Parathyroid adenoma (tissue), 2 donors: Measurements from ENCODE around the gene TOR3A.

Experiments used
- H2AFZ ChIP-seq: fragments of 300-600 bp; sonication (generic); one replicate; pipeline ENCODE4 v1.7.0; 2017; ENCODE audit warnings: antibody characterized with exemption, mild to moderate bottlenecking
- H3K27ac ChIP-seq: fragments of 300-600 bp; sonication (generic); one replicate; pipeline ENCODE4 v1.7.0; 2017
- H3K27me3 ChIP-seq: fragments of 300-600 bp; sonication (generic); one replicate; pipeline ENCODE4 v1.7.0; 2017; ENCODE audit warnings: low read length; ENCODE audit not compliant: control insufficient read depth, insufficient read depth
- H3K36me3 ChIP-seq: fragments of 300-600 bp; sonication (generic); one replicate; pipeline ENCODE4 v1.7.0; 2017; ENCODE audit warnings: low read length; ENCODE audit not compliant: control insufficient read depth, insufficient read depth
- H3K4me1 ChIP-seq: fragments of 300-600 bp; sonication (generic); one replicate; pipeline ENCODE4 v1.7.0; 2017; ENCODE audit warnings: control low read depth
- H3K4me2 ChIP-seq: fragments of 300-600 bp; sonication (generic); one replicate; pipeline ENCODE4 v1.7.0; 2017; ENCODE audit warnings: low read length
- H3K4me3 ChIP-seq: fragments of 300-600 bp; sonication (generic); one replicate; pipeline ENCODE4 v1.7.0; 2017; ENCODE audit warnings: low read depth, low read length
- H3K79me2 ChIP-seq: fragments of 300-600 bp; sonication (generic); one replicate; pipeline ENCODE4 v1.7.0; 2017; ENCODE audit warnings: control low read depth
- H3K9ac ChIP-seq: fragments of 300-600 bp; sonication (generic); one replicate; pipeline ENCODE4 v1.7.0; 2017; ENCODE audit warnings: mild to moderate bottlenecking
- H3K9me3 ChIP-seq: fragments of 300-600 bp; sonication (generic); one replicate; pipeline ENCODE4 v1.7.0; 2017; ENCODE audit warnings: low read length; ENCODE audit not compliant: control insufficient read depth
- TF ChIP-seq, protein P1 (sequence below): fragments of 300-600 bp; sonication (generic); IDR thresholded peaks from one replicate; pipeline ENCODE4 v1.7.0; 2017; ENCODE audit warnings: antibody characterized with exemption, mild to moderate bottlenecking
- donor health status: primary hyperparathyroidism.

TOR3A gene

DNA sequence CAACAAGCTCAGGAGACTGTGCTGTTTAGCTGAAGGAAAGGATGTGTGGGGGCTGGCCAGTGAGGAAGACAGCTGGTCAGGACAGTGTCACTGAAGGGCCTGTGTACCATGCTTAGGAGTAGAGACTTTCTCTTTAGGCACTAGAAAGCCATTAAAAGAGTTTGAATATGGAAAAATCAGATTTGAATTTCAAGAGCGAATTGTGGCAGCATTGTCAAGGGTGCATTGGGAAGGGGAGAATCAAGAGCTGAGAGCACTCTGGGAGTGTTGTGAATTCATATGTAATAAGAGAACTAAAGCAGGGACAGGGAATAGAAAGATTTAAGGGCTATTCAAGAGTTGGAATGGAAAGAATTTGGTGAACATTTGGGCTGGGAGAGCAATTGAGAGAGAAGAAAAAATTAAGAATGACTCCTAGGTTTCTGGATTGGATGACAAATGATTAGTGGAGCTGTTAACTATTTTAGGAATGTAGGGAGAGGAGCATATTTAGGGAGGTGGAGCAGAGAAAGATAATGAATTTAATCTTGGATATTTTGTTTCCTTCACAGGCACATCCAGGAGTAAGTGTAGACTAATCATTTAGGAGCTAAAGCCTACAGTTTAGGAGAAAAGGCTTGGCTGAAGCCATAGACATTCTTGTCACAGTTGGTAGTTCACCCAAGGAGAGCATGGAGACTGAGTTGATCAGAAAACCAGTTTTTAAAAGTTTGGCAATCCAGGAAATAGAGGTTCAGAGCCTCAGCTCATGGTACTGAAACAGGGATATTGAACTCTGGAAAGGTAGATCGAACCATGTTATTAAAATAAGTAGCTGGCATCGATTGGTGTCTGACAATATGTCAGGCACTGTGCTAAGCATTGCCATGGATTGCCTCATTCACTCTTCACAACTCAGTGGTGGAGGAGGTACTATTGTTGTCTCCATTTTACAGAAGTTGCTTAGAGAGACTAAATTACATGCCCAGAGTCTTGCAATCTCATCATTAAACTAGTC, 23.1 kb upstream of the TOR3A start:
- Histone ChIP-seq H3K4me2 (no peak overlapping the region), H3K79me2 (no peaks in the 10 kb centered on the region), H3K4me3 (no peak overlapping the region), H3K4me1 (no peaks in the 10 kb centered on the region), H3K9ac (no peak overlapping the region), H3K27ac (no peak overlapping the region), H3K36me3 (no peaks in the 10 kb centered on the region), H3K9me3 (no peaks in the 10 kb centered on the region), H3K27me3 (no peaks in the 10 kb centered on the region), H2AFZ (no peak overlapping the region)
- TF ChIP-seq, protein P1, sequence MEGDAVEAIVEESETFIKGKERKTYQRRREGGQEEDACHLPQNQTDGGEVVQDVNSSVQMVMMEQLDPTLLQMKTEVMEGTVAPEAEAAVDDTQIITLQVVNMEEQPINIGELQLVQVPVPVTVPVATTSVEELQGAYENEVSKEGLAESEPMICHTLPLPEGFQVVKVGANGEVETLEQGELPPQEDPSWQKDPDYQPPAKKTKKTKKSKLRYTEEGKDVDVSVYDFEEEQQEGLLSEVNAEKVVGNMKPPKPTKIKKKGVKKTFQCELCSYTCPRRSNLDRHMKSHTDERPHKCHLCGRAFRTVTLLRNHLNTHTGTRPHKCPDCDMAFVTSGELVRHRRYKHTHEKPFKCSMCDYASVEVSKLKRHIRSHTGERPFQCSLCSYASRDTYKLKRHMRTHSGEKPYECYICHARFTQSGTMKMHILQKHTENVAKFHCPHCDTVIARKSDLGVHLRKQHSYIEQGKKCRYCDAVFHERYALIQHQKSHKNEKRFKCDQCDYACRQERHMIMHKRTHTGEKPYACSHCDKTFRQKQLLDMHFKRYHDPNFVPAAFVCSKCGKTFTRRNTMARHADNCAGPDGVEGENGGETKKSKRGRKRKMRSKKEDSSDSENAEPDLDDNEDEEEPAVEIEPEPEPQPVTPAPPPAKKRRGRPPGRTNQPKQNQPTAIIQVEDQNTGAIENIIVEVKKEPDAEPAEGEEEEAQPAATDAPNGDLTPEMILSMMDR, result no peak

DNA sequence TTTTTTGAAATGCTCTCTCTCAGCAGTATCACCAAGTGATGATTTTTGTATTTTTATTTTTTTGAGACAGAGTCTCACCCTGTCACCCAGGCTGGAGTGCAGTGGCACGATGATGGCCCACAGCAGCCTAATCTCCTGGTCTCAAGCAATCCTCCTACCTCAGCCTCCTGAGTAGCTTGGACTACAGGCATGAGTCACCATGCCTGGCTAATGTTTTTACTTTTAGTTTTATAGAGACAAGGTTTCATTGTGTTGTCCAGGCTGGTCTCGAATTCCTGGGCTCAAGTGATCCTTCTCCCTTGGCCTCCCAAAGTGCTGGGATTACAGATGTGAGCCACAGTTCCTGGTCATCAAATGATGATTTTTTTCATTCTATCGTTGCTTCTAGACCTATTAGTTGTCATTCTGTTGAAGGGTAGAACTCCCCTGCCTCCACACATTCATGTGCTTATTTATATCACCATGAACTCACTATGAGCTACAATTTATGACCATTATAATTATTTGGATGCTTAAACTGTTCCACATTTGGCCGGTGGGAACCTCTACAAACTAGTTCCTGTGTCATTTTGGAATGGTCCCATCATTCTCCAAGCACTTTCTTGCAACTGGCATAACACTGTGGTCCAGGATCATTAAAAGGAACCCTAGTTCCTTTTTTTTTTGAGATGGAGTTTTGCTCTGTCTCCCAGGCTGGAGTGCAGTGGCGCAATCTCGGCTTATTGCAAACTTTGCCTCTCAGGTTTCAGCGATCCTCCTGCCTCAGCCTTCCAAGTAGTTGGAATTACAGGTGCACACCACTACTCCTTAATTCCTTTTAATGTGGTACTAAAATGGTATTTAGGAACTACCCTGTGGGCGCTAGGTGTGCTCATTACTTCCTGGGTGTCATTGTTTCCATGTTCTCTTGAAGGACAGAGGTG, 20.2 kb upstream of the TOR3A start:
- TF ChIP-seq, protein P1, result no peak

DNA sequence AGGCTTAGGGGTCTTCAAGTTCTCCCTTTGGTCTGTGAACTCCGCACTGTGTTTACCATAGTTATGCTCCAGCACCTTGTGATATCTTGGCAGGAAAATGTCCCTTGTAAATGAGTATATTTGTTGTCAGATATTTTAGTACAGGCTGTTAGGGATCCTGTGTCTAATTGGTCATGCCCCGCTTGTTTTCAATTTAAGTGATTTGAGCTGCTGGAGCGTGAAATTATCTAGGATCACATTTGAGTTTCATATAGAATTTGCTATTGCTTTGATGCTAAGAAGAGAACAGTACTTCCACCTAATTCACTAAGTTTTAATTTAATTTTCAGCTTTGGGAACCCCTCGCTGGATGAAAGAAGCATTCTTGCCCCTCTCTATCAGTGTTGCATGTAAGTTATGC, 15.4 kb upstream of the TOR3A start:
- Histone ChIP-seq H3K27ac (no peak overlapping the region), H3K9me3 (no peaks in the 10 kb centered on the region), H3K9ac (no peak overlapping the region), H3K4me2 (no peak overlapping the region), H3K79me2 (no peaks in the 10 kb centered on the region), H3K4me1 (no peaks in the 10 kb centered on the region), H2AFZ (no peak overlapping the region), H3K4me3 (no peak overlapping the region), H3K36me3 (no peaks in the 10 kb centered on the region), H3K27me3 (no peaks in the 10 kb centered on the region)
- TF ChIP-seq, protein P1, result no peak

More for the DNA sequence above, 20.2 kb upstream of the TOR3A start:
- Histone ChIP-seq H3K4me2 (no peak overlapping the region), H3K9me3 (no peaks in the 10 kb centered on the region), H3K9ac (no peak overlapping the region), H3K79me2 (no peaks in the 10 kb centered on the region), H3K4me3 (no peak overlapping the region), H3K27ac (no peak overlapping the region), H3K36me3 (no peaks in the 10 kb centered on the region), H3K27me3 (no peaks in the 10 kb centered on the region), H3K4me1 (no peaks in the 10 kb centered on the region), H2AFZ (no peak overlapping the region)

DNA sequence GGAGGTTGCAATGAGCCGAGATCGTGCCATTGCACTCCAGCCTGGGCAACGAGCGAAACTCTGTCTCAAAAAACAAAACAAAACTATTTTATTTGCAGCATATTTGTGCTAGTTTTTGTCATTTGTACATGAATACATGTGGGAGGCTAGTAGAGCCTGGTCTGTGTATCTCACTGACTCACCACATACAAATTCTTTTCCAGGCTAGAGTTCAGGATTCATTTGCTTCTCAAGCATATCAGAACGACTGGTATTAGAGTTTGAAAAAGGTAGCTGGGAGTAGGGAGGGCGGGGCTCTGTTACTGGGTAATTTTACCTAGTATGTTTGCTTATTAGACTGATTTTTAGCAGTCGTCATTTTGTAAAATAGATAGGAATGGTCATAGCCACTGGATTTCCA, 4.5 kb upstream of the TOR3A start:
- TF ChIP-seq, protein P1, result no peak
- Histone ChIP-seq H3K4me2 (no peak overlapping the region), H3K79me2 (no peaks in the 10 kb centered on the region), H2AFZ (no peak overlapping the region), H3K27ac (no peak overlapping the region), H3K36me3 (no peaks in the 10 kb centered on the region), H3K9ac (no peak overlapping the region), H3K4me3 (no peak overlapping the region), H3K27me3 (no peaks in the 10 kb centered on the region), H3K4me1 (no peaks in the 10 kb centered on the region), H3K9me3 (no peaks in the 10 kb centered on the region)
